Activated B cell treated with CpG ODN at 0.5 μM for 24 hours (primary cell): Measurements from ENCODE around the gene PTPRE. TPM values are rescaled to one million over a fixed set of nuclear protein-coding genes. Genes with fewer than 3 reads are reported as not detected.

Source experiments
- ATAC-seq: fragments of 200-7000 bp; cut with Tn5 transposase; one replicate; pipeline ENCODE4 v1.10.0; 2021; ENCODE audit warnings: low read depth, mild to moderate bottlenecking, moderate library complexity
- CTCF ChIA-PET: fragments of 350-600 bp; sonication (Branson Sonifier 250); formaldehyde crosslinking; loops from one replicate; lab custom pipeline; 2021; ENCODE audit warnings: antibody characterized with exemption; lab: Charles Lee
- POLR2A ChIA-PET: fragments of 350-600 bp; sonication (Branson Sonifier 250); formaldehyde crosslinking; loops from one replicate; lab custom pipeline; 2021; ENCODE audit warnings: antibody characterized with exemption; lab: Charles Lee
- DNase-seq: peaks from one replicate; pipeline ENCODE4 v3.0.0; 2022
- H3K27ac Mint-ChIP-seq: one replicate; pipeline ENCODE4 v1.8.0; 2020; ENCODE audit warnings: mixed read lengths
- H3K27me3 Mint-ChIP-seq: one replicate; pipeline ENCODE4 v1.8.0; 2021; ENCODE audit warnings: mixed read lengths
- H3K36me3 Mint-ChIP-seq: one replicate; pipeline ENCODE4 v1.8.0; 2021; ENCODE audit warnings: low read depth, mixed read lengths
- H3K4me1 Mint-ChIP-seq: one replicate; pipeline ENCODE4 v1.8.0; 2021; ENCODE audit warnings: mixed read lengths
- H3K4me3 Mint-ChIP-seq: one replicate; pipeline ENCODE4 v1.8.0; 2020; ENCODE audit warnings: mild to moderate bottlenecking, mixed read lengths
- H3K9me3 Mint-ChIP-seq: one replicate; pipeline ENCODE4 v1.8.0; 2020; ENCODE audit warnings: mixed read lengths
- CTCF ChIP-seq: fragments of 200-600 bp; IDR thresholded peaks from one replicate; pipeline ENCODE4 v1.8.0; 2022; ENCODE audit warnings: antibody characterized with exemption, mild to moderate bottlenecking
- intact Hi-C: fragments of 100-400 bp; cut with micrococcal nuclease; formaldehyde crosslinking; loops from one replicate; pipeline ENCODE4 v1.15.1; 2024
- total RNA-seq: library from RNA; stranded (reverse); gene quantifications from 2 replicates; pipeline ENCODE4 v1.2.3, GENCODE V29; 2022

PTPRE gene
- total RNA-seq, 1 donor from 2014 or later, result 36.8 TPM

- no peaks in the 10 kb centered on the region for H3K27me3 Mint-ChIP-seq
- no peaks in the 10 kb centered on the region for H3K36me3 Mint-ChIP-seq
- ATAC-seq, result no peak
- no peak for TF ChIP-seq CTCF
- H3K27ac Mint-ChIP-seq, result no peak overlapping the region
- no peak for DNase-seq
- ChIA-PET CTCF (no interaction called here), POLR2A (no interaction called here)
- H3K4me1 Mint-ChIP-seq, result no peaks in the 10 kb centered on the region
- intact Hi-C loops, result no loop called here
- no peaks in the 10 kb centered on the region for H3K9me3 Mint-ChIP-seq
- H3K4me3 Mint-ChIP-seq, result no peak overlapping the region
Measured at GRCh38 chr10:128111696-128112095, 204.8 kb downstream of the PTPRE start.

GRCh38 chr10:128113026-128113425, 206.1 kb downstream of the PTPRE start:
- Mint-ChIP-seq H3K4me3 (no peak overlapping the region), H3K36me3 (no peaks in the 10 kb centered on the region), H3K9me3 (no peaks in the 10 kb centered on the region), H3K4me1 (no peaks in the 10 kb centered on the region), H3K27ac (no peak overlapping the region), H3K27me3 (no peaks in the 10 kb centered on the region)
- ATAC-seq, result no peak
- DNase-seq, result no peak
- no peak for TF ChIP-seq CTCF
- CTCF ChIA-PET, result no interaction called here
- POLR2A ChIA-PET, result no interaction called here
- intact Hi-C loops, result no loop called here

- H3K4me1 Mint-ChIP-seq, result no peaks in the 10 kb centered on the region
- no peak for TF ChIP-seq CTCF
- ATAC-seq (no peak), DNase-seq (no peak)
- no peaks in the 10 kb centered on the region for H3K27me3 Mint-ChIP-seq
- intact Hi-C loops, result loop anchor here (5.0 kb wide), 1 partner anchor 38 kb away; no protein-coding TSS in a partner anchor
- ChIA-PET CTCF (interaction anchor here (1.0 to 1.1 kb wide), 2 partner anchors 37 to 46 kb away, joined by 3 read pairs; no protein-coding TSS in a partner anchor), POLR2A (no interaction called here)
- no peak overlapping the region for H3K4me3 Mint-ChIP-seq
- H3K27ac Mint-ChIP-seq, result no peak overlapping the region
- no peaks in the 10 kb centered on the region for H3K9me3 Mint-ChIP-seq
- no peaks in the 10 kb centered on the region for H3K36me3 Mint-ChIP-seq
Measured at GRCh38 chr10:128114901-128115300, 208.0 kb downstream of the PTPRE start.

- ATAC-seq (no peak), DNase-seq (no peak)
- H3K4me1 Mint-ChIP-seq, result no peaks in the 10 kb centered on the region
- no peak for TF ChIP-seq CTCF
- H3K27me3 Mint-ChIP-seq, result no peaks in the 10 kb centered on the region
- intact Hi-C loops, result loop anchor here (5.0 kb wide), 1 partner anchor 38 kb away; no protein-coding TSS in a partner anchor
- POLR2A ChIA-PET, result no interaction called here
- CTCF ChIA-PET, result interaction anchor here (1.1 kb wide), 1 partner anchor 37 kb away, joined by 3 read pairs; no protein-coding TSS in a partner anchor
- H3K36me3 Mint-ChIP-seq, result no peaks in the 10 kb centered on the region
- H3K4me3 Mint-ChIP-seq, result no peak overlapping the region
- H3K27ac Mint-ChIP-seq, result no peak overlapping the region
- no peaks in the 10 kb centered on the region for H3K9me3 Mint-ChIP-seq
Measured at GRCh38 chr10:128115356-128115755, 208.5 kb downstream of the PTPRE start.

GRCh38 chr10:128116187-128116586, 209.3 kb downstream of the PTPRE start:
- no peak overlapping the region for H3K27ac Mint-ChIP-seq
- POLR2A ChIA-PET, result no interaction called here
- H3K4me1 Mint-ChIP-seq, result no peaks in the 10 kb centered on the region
- no peak overlapping the region for H3K4me3 Mint-ChIP-seq
- H3K9me3 Mint-ChIP-seq, result no peaks in the 10 kb centered on the region
- CTCF ChIA-PET, result no interaction called here
- ATAC-seq (no peak), DNase-seq (no peak)
- no peaks in the 10 kb centered on the region for H3K27me3 Mint-ChIP-seq
- TF ChIP-seq CTCF, result no peak
- intact Hi-C loops, result loop anchor here (5.0 kb wide), 1 partner anchor 39 kb away; no protein-coding TSS in a partner anchor
- no peaks in the 10 kb centered on the region for H3K36me3 Mint-ChIP-seq
